GM18511 (cell line): ENCODE measurements around the gene PPP1R13L.
"Not testable (repeated sequence)": the region's sequence is repeated elsewhere in the genome, so short reads cannot be mapped to it uniquely, and the experiment has no call there.

Source experiments
- ATAC-seq: cut with Tn5 transposase; IDR thresholded peaks from one replicate; pipeline ENCODE4 v1.9.1; 2021; ENCODE audit warnings: mild to moderate bottlenecking, moderate library complexity; ENCODE audit not compliant: unreplicated experiment

PPP1R13L gene

DNA sequence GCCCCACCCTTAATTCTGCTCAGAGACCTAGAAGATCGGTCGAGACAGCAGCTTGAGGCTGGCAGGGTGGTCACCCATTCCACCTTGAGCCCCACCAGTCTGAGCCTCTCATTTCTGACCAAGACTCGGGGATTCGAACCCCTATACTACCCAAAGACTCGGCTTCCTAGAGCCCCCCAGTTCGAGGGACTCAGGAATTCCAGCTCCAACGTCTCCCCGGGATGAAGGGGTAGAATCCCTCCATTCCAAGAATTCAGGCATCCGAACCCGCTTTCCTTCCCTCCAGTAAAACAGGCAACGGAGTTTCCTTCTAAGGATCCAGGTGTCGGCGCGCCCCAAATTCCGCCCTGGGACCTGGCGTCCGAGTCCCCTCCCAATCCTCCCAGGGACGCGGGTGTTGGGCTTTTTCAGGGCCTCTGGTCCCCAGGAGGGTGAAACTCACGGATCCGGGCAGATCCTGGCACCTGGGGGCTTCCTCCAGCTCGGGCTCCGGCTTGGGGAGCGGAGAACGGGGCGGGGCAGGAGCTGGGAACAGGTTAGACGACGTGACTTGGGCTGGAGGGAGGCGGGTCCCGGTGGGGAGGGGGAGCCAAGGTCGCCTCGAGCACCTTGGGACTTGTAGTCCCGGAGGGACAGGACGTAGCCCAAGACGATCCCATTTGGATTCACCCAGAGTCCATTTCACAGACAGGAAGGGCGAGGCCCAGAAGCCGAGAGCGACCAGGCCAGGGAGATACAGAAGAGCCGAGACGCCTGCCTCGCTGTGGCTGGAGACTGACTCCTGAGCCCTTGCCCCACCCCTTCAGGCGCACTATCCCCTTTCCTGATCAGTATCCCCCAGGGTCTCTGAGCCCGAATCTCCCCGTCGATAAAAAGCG is at the start of gene PPP1R13L:
PPP1R13L (minus strand) TSS at position 513 of the 878 bp plus-strand sequence. CDS start 6,751 bp downstream, outside the sequence.
- no peak for ATAC-seq

DNA sequence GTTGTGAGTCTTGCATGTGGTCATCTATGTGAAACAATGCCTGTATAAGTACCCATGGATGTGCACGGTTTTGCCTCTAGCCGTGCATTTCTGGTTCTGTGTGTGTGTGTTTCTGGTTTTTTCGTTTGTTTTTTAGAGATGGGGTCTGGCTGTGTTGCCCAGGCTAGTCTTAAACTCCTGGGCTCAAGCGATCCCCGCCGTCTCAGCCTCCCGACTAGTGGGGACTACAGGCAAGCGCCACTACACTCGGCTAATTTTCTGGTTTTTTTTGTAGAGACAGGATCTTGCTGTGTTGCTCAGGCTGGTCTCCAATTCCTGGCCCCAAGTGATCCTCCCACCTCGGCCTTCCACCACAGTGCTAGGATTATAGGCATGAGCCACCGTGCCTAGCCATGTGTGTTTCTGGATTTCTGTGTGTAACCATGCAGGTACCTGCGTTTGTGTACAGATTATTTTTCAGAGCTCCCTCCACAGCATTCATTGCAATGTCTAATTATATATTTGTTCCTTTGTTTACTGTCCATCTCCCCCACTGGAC is 47.0 kb upstream of the PPP1R13L start:
- ATAC-seq = no peak

GRCh38 chr19:45451131-45451849 is 46.4 kb upstream of the PPP1R13L start:
- ATAC-seq = no peak

DNA sequence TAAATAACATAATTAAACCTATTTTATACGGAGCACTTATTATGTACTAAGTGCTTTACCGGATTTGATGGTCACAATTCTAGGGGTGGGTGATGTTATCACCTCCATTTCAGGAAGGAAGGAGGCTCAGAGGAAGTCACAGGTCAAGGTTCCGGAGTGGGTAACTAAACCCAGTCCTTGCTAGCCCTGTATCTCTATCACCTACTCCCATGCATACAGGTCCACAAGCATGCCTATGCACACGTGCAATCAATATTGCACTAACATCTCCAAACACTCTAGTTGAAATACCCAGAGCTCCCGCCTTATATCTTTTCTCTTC is 45.1 kb upstream of the PPP1R13L start:
- peak; percentile 34 for ATAC-seq

- no peak for ATAC-seq
Measured at GRCh38 chr19:45448887-45449299, 44.0 kb upstream of the PPP1R13L start.

GRCh38 chr19:45448425-45448756 is 43.5 kb upstream of the PPP1R13L start:
- no peak for ATAC-seq

- ATAC-seq = no peak
Measured at GRCh38 chr19:45446944-45447343, 42.1 kb upstream of the PPP1R13L start.

DNA sequence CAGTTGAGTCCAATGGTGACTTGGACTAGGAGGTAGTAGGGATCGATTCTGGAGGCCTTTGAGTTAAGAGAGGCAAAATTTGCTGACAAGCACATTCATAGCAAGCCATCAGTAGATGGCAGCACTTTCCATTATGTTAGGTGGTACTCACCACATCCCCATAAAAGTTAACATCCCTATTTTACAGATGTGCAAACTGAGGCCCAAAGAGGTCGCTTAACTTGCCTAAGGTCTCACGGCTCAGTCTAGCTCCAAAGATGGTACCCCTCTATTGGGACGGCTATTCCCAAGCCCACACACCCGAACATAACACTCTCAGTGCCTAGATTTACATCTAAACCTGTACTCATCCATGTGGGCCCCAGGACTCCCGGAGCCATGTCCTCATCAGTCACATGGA is 41.4 kb upstream of the PPP1R13L start:
- ATAC-seq = no peak

- no peak for ATAC-seq
Measured at GRCh38 chr19:45445139-45445538, 40.3 kb upstream of the PPP1R13L start.

- ATAC-seq = peak; percentile 46
Measured at GRCh38 chr19:45444318-45445041, 39.6 kb upstream of the PPP1R13L start.

DNA sequence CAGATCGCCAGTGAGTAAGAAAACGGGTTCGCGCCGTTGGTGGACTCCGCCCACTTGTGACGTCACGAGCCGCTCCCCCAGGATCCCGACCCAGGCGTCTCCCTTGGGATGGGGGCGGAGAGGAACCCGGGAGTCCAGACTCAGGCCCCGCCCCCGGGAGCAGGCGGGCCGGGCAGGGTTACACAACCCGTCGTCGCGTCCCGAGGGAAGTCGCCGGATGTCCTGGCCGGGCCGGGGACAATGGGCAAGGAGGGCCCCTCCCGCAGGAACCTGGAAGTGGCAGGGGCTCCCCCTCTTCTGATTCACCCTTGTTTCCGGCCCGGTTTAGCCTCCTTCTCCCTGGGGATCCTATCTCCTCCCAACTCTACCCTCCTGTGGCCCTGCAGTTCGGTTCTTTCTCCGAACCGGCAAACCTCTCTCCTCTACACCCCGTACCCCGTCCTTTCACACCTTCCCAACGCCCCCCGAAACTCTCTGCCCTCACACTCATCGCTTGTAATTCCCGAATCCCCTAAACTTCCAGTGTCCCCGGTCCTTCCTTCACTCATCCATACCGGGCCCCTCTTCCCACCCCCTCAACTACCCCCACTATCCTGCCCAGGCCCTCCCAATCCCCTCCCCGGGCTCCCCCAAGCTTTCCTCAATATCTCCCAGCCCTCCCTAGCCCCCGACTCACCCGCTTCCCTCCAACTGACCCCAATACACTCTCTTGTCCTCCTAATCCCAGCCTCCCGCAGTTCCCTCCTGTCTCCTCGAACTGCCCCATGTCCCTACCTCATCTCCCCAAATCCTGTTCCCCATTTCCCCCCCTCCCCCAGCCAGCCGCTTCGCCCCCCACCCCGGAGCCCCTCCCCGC is 38.8 kb upstream of the PPP1R13L start:
- ATAC-seq = no peak

DNA sequence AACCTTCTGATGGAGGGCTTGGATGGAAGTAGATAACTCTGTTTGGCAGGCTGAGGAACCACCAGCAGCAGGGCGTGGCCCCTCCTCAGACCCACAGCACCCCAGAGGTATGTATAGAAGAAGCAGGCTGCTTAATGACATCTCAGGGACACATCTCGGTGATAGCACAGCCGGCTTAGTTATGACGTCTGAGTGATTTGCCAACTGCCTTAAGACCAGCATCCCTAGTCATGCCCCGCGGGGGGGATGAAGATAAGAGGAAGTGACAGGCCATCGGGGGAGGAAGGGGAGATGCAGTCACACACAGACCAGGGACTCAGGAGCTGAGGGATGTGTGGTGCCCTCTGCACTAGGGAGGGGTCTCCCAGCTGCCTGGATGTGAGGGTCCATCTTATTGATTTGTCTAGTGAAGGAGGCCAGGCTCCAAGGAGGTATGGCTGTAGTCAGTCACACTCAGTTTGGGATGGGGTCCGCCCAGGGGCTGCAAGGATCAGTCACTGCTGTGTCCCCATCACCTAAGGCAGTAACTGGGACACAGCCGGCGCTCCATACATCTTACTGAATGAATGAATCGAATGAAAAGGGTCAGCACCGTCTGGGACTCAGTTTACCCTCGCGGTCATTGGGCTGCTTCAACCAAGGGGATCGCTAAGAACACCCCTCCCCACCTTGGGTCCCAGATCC is 38.1 kb upstream of the PPP1R13L start:
- no peak for ATAC-seq

- no peak for ATAC-seq
Measured at GRCh38 chr19:45442408-45442777, 37.5 kb upstream of the PPP1R13L start.

DNA sequence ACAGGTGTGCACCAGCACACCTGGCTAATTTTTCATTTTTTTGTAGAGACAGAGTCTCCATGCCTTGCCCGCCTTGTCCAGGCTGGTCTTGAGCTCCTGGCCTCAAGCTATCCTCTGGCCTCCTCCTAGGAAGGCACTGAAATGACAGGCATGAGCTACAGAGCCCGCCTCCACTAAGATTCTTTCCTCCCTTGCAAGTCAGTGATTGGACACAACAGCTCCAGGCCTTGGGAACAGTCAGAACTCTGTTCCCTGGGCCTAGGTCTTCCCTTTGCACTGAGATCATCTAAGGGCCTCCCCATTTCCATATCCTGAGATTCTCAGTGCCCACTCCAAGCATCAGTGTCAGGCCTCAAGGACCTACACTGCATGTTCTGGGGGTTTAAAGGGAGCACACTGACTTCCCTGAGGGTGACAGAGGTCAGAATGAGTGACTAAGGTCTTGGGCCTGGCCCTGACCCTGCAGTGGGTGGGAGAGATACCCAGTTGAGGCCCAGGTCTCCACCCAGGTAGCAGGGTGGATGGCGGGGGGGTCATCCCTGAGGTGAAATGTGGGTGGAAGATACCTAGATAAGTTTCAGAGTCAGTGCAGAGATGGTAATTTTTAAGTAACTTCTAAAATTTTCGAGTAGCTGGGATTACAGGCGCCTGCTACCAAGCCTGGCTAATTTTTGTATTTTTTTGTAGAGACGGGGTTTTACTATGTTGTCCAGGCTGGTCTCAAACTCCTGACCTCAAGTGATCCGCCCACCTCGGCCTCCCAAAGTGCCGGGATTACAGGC is 36.2 kb upstream of the PPP1R13L start:
- ATAC-seq = no peak

DNA sequence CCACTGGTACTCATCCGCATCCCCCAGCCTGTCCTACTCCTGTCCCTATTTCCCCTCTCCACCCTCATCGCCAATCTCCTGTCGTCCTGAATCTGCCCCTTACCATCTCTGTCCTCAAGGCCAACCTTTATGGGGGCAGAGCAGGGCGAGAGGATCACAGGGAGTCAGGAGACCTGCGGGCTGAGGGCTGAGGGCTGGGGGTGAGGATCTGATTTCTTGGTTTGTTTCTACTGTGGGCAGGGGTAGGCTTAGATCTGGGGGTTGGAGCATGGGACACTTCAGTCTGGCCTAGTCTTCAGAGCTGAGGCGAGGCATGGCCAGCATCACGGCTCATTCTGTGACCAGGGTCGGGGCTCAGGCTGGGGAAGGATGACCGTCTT is 35.4 kb upstream of the PPP1R13L start:
- no peak for ATAC-seq

GRCh38 chr19:45439569-45440258 is 34.8 kb upstream of the PPP1R13L start:
- ATAC-seq = peak; percentile 60

DNA sequence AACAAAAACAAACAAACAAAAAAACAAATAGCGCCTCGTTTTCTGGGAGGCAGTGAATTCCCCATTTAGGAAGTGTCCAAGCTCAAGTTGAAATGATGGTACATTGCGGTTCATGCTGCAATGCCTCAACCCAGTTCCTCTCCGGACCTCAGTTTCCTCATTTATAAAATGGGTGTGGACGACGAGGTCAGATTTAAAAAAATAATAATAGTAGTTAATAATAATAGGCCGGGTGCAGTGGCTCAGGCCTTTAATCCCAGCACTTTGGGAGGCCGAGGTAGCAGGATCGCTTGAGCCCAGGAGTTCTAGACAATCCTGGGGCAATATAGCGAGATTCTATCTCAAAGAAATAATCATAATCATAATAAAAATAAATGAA is 34.3 kb upstream of the PPP1R13L start:
- no peak for ATAC-seq

DNA sequence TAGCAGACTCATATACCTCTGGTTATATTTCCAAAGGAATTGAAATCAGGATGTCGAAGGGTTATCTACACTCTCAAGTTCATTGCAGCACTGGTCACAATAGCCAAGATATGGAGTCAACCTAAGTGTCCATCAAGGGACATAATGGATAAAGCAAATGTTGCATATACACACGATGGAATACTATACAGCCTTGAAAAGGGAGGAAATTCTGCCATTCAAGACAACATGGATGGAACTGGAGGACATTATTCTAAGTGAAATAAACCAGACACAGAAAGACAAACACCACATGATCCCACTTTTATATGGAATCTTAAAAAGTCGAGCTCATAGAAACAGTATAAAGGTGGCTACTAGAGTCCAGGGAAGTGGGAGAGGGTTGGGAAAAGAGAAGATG is 32.5 kb upstream of the PPP1R13L start:
- ATAC-seq = no peak

- not testable (repeated sequence) for ATAC-seq
Measured at GRCh38 chr19:45432543-45432942, 27.7 kb upstream of the PPP1R13L start.
